HG03280 (cell line): ENCODE measurements around the gene PIAS4.

ENCODE experiments used
- ATAC-seq: cut with Tn5 transposase; IDR thresholded peaks from one replicate; pipeline ENCODE4 v1.9.1; 2021; ENCODE audit warnings: mild to moderate bottlenecking, moderate library complexity; ENCODE audit not compliant: unreplicated experiment

PIAS4 gene

GRCh38 chr19:4057931-4058692 lies 50.6 kb downstream of the PIAS4 start:
- ATAC-seq = no peak

GRCh38 chr19:4058693-4059452 lies 51.3 kb downstream of the PIAS4 start:
- ATAC-seq = no peak

DNA sequence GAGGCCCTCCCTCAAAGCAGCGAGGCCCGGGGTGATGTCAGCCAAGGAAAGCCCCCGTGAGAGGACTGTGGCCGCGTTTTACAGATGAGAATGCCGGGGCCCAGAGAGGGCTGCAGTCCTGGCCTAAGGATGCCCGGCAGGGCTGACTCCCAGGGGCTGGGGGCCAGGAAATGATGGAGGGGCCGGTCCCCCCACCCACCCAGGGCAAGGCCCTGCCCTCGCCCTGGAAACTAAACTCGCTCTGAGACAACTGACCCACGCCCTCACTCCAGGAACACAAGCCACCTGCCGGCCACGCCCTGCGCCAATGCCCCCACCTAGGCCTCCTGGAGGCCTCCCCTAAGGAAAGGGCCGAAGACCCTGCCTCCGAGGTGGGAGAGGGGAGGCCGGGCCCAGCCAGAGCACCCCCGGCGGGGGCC lies 51.9 kb downstream of the PIAS4 start:
- no peak for ATAC-seq

- ATAC-seq = peak; percentile 36
Observed at GRCh38 chr19:4059891-4060620, 52.5 kb downstream of the PIAS4 start.

DNA sequence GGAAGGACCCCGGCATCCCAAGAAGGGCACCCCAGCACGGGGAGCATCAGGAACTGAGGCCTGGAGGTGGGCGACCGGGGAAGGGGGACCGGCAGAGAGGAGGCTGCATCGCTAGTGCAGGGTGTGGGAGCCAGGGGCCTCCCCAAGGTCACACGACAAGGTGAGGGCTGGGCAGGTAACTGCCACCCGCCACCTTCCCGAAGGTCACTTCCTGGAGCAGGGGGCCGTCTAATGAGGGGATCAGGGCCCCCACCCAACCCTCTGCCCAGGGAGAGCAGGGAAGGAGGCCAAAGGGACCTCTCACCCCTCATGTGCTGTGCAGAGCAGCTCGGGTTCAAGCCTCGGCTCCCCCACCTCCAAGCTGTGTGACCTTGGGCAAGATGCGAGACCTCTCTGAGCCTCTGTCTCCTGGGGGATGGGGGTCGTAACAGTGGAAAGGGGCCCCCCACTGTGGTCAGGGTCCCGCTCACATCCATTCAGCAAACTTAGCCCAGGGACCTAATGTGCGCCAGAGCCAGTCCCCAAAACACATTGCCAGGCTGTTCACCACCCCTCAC lies 53.2 kb downstream of the PIAS4 start:
- no peak for ATAC-seq

GRCh38 chr19:4061178-4061682 lies 53.7 kb downstream of the PIAS4 start:
- no peak for ATAC-seq

GRCh38 chr19:4061683-4062418 lies 54.3 kb downstream of the PIAS4 start:
- ATAC-seq = no peak

GRCh38 chr19:4062419-4063368 lies 55.2 kb downstream of the PIAS4 start:
- ATAC-seq = no peak

GRCh38 chr19:4063369-4064148 lies 56.0 kb downstream of the PIAS4 start:
- ATAC-seq = no peak

GRCh38 chr19:4064149-4064495 lies 56.6 kb downstream of the PIAS4 start:
- ATAC-seq = no peak

- ATAC-seq = peak; percentile 1
Observed at GRCh38 chr19:4064496-4065260, 57.1 kb downstream of the PIAS4 start.

- peak; percentile 77 for ATAC-seq
Observed at GRCh38 chr19:4065430-4066175, 58.1 kb downstream of the PIAS4 start.

DNA sequence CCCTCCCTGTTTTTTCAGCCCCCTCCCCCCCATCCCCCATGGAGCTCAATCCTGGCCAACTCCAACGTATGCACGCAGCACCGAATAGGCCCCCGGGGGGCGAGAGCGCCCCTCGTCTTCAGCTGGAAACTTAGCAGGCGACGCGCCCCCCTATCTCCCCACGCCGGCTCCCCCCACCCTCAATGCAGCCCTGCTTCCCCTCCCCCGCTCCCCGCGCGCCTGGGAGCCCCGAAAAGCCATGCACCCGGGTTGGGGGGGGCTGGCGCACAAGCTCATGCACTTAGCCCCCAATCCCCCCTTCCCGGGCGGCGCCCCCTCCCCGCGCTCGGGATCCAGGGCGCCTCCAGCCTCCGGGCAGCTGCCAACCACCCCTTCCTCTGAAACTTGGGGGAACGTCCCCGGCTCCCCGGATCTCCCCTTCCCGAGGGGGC lies 58.7 kb downstream of the PIAS4 start:
- ATAC-seq = no peak

DNA sequence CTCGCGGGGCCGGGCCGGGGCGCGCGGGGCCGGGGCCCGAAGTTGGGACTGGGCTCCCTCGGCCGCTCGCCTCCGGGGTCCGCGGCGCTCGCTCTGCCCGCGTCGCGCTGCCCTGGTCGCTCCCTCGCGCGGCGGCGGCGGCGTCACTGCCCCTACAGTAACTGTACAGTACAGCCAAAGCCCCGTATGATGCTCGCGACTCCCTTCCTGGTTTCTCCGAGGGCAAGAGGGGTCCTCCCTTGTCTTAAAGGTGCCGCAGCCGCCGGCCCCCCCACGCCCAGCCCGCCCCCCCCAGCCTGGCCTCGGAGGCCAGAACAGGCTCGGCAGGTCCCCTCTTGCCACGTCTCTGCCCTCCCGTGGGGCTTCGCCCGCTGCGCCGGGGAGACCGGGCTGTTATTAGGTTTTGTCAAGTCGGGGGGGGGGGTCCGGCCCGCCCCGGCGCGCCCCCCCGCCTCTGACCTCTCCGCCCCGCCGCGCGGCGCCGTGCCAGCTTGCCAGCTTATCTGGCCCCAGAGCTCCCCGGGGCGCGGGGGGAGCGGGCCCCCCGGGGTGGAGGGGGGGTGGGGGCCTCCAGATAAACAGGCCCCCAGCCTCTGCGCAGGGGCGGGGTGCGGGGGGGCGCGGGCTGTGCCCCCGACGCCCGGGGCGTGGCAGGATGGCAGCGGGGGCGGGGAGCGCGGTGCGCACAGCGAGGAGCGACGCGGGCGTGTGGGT lies 59.3 kb downstream of the PIAS4 start, which contains the start of gene ZBTB7A:
Gene ZBTB7A, minus strand, starts transcription at position 218 of the 714 bp plus-strand sequence. CDS start 11,667 bp downstream, outside the sequence.
- ATAC-seq = no peak

DNA sequence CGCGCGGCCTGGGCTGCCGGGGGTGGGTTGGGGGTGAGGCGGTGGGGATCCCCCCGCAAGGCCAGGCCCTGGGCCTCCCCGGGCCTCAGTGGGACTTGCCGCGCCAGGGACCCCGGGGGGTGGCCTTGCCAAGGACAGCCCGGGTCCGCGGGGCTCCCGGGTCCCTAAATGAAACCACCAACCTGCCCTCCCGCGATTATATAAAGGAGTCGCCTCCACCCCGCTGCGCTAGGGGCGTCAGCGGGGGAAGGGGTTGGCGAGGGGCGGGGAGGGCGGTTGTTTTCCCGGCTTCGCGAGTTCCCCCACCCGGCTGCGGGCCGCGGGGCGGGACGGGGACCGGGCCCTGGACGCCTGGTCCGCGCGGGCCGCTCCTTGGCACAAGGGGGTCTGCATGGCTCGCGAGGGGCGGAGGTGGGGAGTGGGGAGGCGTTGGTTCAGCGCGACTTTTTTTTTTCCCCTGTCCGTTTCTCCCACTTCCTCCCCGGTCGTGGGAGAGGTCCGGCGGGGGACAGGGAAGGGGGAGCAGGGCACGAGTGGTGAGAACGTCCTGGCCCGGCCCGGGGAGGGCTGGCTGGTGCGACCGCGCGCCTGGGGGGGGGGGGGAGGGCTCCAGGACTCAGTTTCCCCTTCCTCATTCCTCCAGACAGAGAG lies 60.0 kb downstream of the PIAS4 start:
- no peak for ATAC-seq
